Choroid plexus epithelial cell (primary cell): ENCODE data around the gene TLR7.

Experiments used
- DNase-seq: peaks from one replicate; pipeline ENCODE4 v3.0.0-alpha.2; 2010; ENCODE audit warnings: low read depth
- H3K4me3 ChIP-seq: 2 replicates; pipeline ENCODE4 v1.5.1; 2011; ENCODE audit warnings: low read depth, mild to moderate bottlenecking, control low read depth, low read length, moderate library complexity
- CTCF ChIP-seq: conservative IDR thresholded peaks from 2 replicates; pipeline ENCODE4 v1.5.1; 2011; ENCODE audit warnings: low read depth, mild to moderate bottlenecking, control low read depth, inconsistent platforms, low read length, moderate library complexity

Gene TLR7

GRCh38 chrX:12934850-12935249 is 68.0 kb downstream of the TLR7 start:
- no peak overlapping the region for H3K4me3 ChIP-seq
- no peak for TF ChIP-seq CTCF

GRCh38 chrX:12936947-12937346 is 70.1 kb downstream of the TLR7 start:
- no peak overlapping the region for H3K4me3 ChIP-seq
- DNase-seq, result no peak

More at GRCh38 chrX:12934850-12935249, 68.0 kb downstream of the TLR7 start:
- DNase-seq, result no peak

More at GRCh38 chrX:12936947-12937346, 70.1 kb downstream of the TLR7 start:
- no peak for TF ChIP-seq CTCF
